Uterus (tissue), 4 donors: Measurements from ENCODE around the gene ZNF48. TPM values are rescaled to one million over a fixed set of nuclear protein-coding genes. Genes with fewer than 3 reads are reported as not detected.

Experiments used
- DNase-seq, 2 donors: peaks; one replicate each; pipeline ENCODE4 v3.0.0-alpha.2; 2019 to 2020
- H3K27ac ChIP-seq, 2 donors: fragments of 200-600 bp; sonication (generic); 1 replicate in 1 of 2; 2 replicates in 1 of 2; pipeline ENCODE4 v1.5.1; 2016 to 2018
- H3K27me3 ChIP-seq, 2 donors: fragments of 200-600 bp; sonication (generic); one replicate each; pipeline ENCODE4 v1.5.1; 2018 to 2019; ENCODE audit warnings: control low read depth in 1 of 2
- H3K36me3 ChIP-seq, 2 donors: fragments of 200-600 bp; sonication (generic); one replicate each; pipeline ENCODE4 v1.5.1; 2019; ENCODE audit warnings: control low read depth in 1 of 2
- H3K4me1 ChIP-seq, 2 donors: fragments of 200-600 bp; sonication (generic); one replicate each; pipeline ENCODE4 v1.5.1; 2018 to 2019; ENCODE audit warnings: control low read depth in 1 of 2
- H3K4me3 ChIP-seq, 2 donors: fragments of 200-600 bp; sonication (generic); 1 replicate in 1 of 2; 2 replicates in 1 of 2; pipeline ENCODE4 v1.5.1; 2018 to 2019; ENCODE audit warnings: mild to moderate bottlenecking in 1 of 2
- H3K9me3 ChIP-seq, 2 donors: fragments of 200-600 bp; sonication (generic); one replicate each; pipeline ENCODE4 v1.5.1; 2019; ENCODE audit warnings: control low read depth in 1 of 2
- CTCF ChIP-seq, 4 experiments: fragments of 200-600 bp in 2 of 4; fragments of 450-650 bp in 2 of 4; sonication (generic) in 2 of 4; IDR thresholded peaks; one replicate each; pipeline ENCODE4 v1.5.1; 2016 to 2019; ENCODE audit warnings: antibody characterized with exemption in 4 of 4, mild to moderate bottlenecking in 2 of 4, moderate library complexity in 1 of 4
- POLR2A ChIP-seq, 2 donors: fragments of 450-650 bp; IDR thresholded peaks; one replicate each; pipeline ENCODE4 v1.6.1; 2016; ENCODE audit warnings: antibody characterized with exemption in 2 of 2, mild to moderate bottlenecking in 1 of 2, moderate library complexity in 1 of 2
- intact Hi-C: fragments of 100-400 bp; cut with DNase I; formaldehyde crosslinking; loops from one replicate; pipeline ENCODE4 v1.15.1; 2023; ENCODE audit warnings: low total_unique reads
- total RNA-seq, 4 donors: library from RNA; depleted of rRNA in 3 of 4; stranded (reverse); fragments of >200 nt in 3 of 4; gene quantifications; one replicate each; pipeline versions ENCODE4 v1.1.0 to v1.2.4, GENCODE V29; 2014 to 2023
- donor health status: DM: yes; HTN: yes; CAD: no.

The ZNF48 gene
- total RNA-seq, 4 donors from 2014 or later: 2.6 to 21.0 (median 12.7) TPM

- TF ChIP-seq CTCF (IDR thresholded peaks at IDR 0.05): no peak
- no peak for TF ChIP-seq POLR2A (IDR thresholded peaks at IDR 0.05)
- Histone ChIP-seq H3K4me3 (no peak overlapping the region), H3K27ac (no peak overlapping the region), H3K4me1 (no peaks in the 10 kb centered on the region), H3K9me3 (no peaks in the 10 kb centered on the region), H3K36me3 (no peaks in the 10 kb centered on the region), H3K27me3 (no peaks in the 10 kb centered on the region)
- intact Hi-C loops: no loop called here
- no peak for DNase-seq
Measured at GRCh38 chr16:30416047-30416603, 20.9 kb downstream of the ZNF48 start.

GRCh38 chr16:30416624-30417528 lies 21.7 kb downstream of the ZNF48 start:
- Histone ChIP-seq H3K36me3 (no peaks in the 10 kb centered on the region), H3K4me1 (no peaks in the 10 kb centered on the region), H3K9me3 (no peaks in the 10 kb centered on the region), H3K27ac (peak overlapping the region; percentile 54 to 68), H3K27me3 (no peaks in the 10 kb centered on the region), H3K4me3 (peak overlapping the region; percentile 34 to 50)
- intact Hi-C loops: no loop called here
- TF ChIP-seq CTCF (IDR thresholded peaks at IDR 0.05) (no peak), POLR2A (IDR thresholded peaks at IDR 0.05) (no peak)
- no peak for DNase-seq

- H3K27ac ChIP-seq: peak overlapping the region; percentile 55 to 68
- H3K4me3 ChIP-seq: peak overlapping the region; percentile 34 to 50
- H3K27me3 ChIP-seq: no peaks in the 10 kb centered on the region
- intact Hi-C loops: no loop called here
- H3K9me3 ChIP-seq: no peaks in the 10 kb centered on the region
- no peaks in the 10 kb centered on the region for H3K36me3 ChIP-seq
- no peaks in the 10 kb centered on the region for H3K4me1 ChIP-seq
- TF ChIP-seq CTCF (IDR thresholded peaks at IDR 0.05) (peak in 1 of 4 experiments; percentile 10), POLR2A (IDR thresholded peaks at IDR 0.05) (no peak)
- peak; percentile 63 to 76 for DNase-seq
Measured at GRCh38 chr16:30417529-30418349, 22.5 kb downstream of the ZNF48 start.

GRCh38 chr16:30418350-30419181 lies 23.3 kb downstream of the ZNF48 start:
- H3K4me3 ChIP-seq: peak overlapping the region; percentile 34 to 50
- no peaks in the 10 kb centered on the region for H3K36me3 ChIP-seq
- H3K4me1 ChIP-seq: no peaks in the 10 kb centered on the region
- intact Hi-C loops: no loop called here
- no peaks in the 10 kb centered on the region for H3K9me3 ChIP-seq
- no peak for DNase-seq
- H3K27ac ChIP-seq: peak overlapping the region; percentile 55 to 68
- TF ChIP-seq POLR2A (IDR thresholded peaks at IDR 0.05) (no peak), CTCF (IDR thresholded peaks at IDR 0.05) (no peak)
- H3K27me3 ChIP-seq: no peaks in the 10 kb centered on the region
